GM12891 (cell line): ENCODE measurements around the gene CHRND.

Experiments used
- DNase-seq: peaks from one replicate; pipeline ENCODE4 v3.0.0; 2011; ENCODE audit warnings: low spot score; ENCODE audit not compliant: insufficient read length
- FAIRE-seq: peaks from 2 replicates; lab custom pipeline; 2011; peaks lifted over from hg19 to GRCh38; lab: Jason Lieb, UNC
- PAX5 ChIP-seq: IDR thresholded peaks from 2 replicates; pipeline ENCODE4 v1.6.1; 2011; ENCODE audit warnings: low read length, moderate library complexity, mild to moderate bottlenecking; ENCODE audit not compliant: insufficient read depth, severe bottlenecking
- POLR2A ChIP-seq: IDR thresholded peaks from 2 replicates; pipeline ENCODE4 v1.6.1; 2011; ENCODE audit warnings: low read depth, low read length, control low read depth
- POLR2AphosphoS5 ChIP-seq: IDR thresholded peaks from 2 replicates; pipeline ENCODE4 v1.6.1; 2011; ENCODE audit warnings: low read depth, low read length, control low read depth
- POU2F2 ChIP-seq: IDR thresholded peaks from 2 replicates; pipeline ENCODE4 v1.6.1; 2011; ENCODE audit warnings: low read depth, mild to moderate bottlenecking, control low read depth, low read length, moderate library complexity
- SPI1 ChIP-seq: IDR thresholded peaks from 2 replicates; pipeline ENCODE4 v1.6.1; 2011; ENCODE audit warnings: low read depth, low read length, control low read depth
- TAF1 ChIP-seq: IDR thresholded peaks from 2 replicates; pipeline ENCODE4 v1.6.1; 2011; ENCODE audit warnings: low read depth, low read length, control low read depth

The CHRND gene

DNA sequence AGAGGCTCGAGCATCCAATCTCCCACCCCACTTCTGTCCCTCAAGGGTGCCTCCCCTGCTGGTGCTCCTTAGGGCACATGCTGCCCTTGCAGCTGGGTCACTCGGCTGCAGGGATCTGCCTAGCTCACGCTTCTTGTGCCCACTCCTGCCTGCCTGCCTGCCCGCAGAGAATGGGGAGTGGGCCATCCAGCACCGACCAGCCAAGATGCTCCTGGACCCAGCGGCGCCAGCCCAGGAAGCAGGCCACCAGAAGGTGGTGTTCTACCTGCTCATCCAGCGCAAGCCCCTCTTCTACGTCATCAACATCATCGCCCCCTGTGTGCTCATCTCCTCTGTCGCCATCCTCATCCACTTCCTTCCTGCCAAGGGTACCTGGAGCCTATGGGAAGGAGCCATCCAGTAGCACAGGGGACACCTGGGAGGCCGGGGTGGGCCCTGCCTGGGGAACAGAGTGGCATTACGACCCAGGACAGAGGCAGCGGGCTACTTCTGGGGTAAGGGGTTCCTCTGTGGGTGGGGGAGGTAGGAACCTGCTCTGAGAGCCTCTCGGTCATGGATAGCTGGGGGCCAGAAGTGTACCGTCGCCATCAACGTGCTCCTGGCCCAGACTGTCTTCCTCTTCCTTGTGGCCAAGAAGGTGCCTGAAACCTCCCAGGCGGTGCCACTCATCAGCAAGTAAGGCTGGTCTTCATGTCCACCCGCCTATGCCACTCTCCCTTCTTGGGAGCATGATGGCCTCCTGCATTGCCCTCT is 16.9 kb downstream of the CHRND start:
- DNase-seq (no peak), FAIRE-seq (no peak)
- 0 out of 2 replicates have a peak, but pooled peaks have one; percentile 31 for TF ChIP-seq POLR2A
- no peak for TF ChIP-seq PAX5

- FAIRE-seq: no peak
- DNase-seq: no peak
- TF ChIP-seq TAF1 (no peak), POLR2A (no peak), PAX5 (no peak), POLR2AphosphoS5 (no peak), POU2F2 (no peak), SPI1 (no peak)
Observed at GRCh38 chr2:232543491-232543890, 17.5 kb downstream of the CHRND start.

- DNase-seq (no peak), FAIRE-seq (no peak)
- TF ChIP-seq POU2F2 (no peak), TAF1 (no peak), SPI1 (no peak), POLR2AphosphoS5 (no peak), PAX5 (no peak), POLR2A (no peak)
Observed at GRCh38 chr2:232543928-232544631, 18.1 kb downstream of the CHRND start.

DNA sequence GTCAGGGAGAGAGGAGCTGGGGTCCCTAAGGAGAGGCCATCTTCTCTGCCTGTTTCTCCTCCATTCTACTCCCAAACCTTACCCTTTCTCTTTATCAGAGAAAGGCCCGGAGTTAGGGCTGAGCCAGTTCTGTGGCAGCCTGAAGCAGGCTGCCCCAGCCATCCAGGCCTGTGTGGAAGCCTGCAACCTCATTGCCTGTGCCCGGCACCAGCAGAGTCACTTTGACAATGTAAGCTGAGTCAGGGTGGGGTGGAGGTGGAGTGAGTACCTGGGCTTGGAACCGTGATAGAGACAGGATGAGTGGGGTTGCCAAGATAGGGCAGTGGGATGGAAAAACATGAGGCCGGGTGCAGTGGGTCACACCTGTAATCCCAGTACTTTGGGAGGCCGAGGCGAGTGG is 18.7 kb downstream of the CHRND start:
- no peak for FAIRE-seq
- no peak for DNase-seq
- TF ChIP-seq POLR2AphosphoS5 (no peak), PAX5 (no peak), TAF1 (no peak), POU2F2 (no peak), SPI1 (no peak), POLR2A (no peak)

DNA sequence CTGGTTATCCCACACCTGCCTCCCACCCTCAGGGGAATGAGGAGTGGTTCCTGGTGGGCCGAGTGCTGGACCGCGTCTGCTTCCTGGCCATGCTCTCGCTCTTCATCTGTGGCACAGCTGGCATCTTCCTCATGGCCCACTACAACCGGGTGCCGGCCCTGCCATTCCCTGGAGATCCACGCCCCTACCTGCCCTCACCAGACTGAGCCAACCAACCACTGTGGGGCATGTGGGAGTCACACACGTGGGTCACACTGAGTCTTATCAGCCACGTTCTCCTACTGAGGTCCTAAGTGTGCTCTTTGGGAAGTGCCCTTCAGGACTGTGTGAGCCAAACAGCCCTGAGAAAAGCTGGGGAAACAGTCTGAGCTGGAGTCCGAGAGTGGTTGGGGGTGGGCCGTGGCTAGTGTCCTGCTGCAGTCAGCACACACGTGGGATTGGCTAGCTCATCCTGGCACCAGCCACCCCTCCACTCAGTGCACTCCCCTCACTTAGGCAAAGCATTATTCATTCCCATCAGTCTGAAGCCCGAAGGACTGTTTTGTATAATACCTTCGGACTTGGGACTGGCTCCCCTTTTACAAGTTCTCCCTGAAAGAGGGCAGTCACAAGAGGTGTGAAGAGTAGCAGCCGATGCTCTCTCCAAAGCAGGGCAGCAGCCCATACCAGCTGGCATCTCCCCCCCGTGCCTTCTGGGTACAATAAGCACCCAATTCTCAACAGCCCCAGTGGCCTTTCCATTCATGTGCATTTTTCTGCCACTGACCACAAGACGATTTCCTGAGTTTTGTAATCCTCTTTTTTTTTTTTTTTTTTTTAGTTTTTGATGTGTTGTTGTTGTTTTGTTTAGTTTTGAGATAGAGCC is 19.8 kb downstream of the CHRND start:
- DNase-seq: no peak
- no peak for FAIRE-seq
- TF ChIP-seq SPI1: no peak
- TF ChIP-seq POLR2A: no peak
- TF ChIP-seq PAX5: no peak
- TF ChIP-seq POU2F2: no peak
- TF ChIP-seq POLR2AphosphoS5: no peak
- TF ChIP-seq TAF1: no peak

DNA sequence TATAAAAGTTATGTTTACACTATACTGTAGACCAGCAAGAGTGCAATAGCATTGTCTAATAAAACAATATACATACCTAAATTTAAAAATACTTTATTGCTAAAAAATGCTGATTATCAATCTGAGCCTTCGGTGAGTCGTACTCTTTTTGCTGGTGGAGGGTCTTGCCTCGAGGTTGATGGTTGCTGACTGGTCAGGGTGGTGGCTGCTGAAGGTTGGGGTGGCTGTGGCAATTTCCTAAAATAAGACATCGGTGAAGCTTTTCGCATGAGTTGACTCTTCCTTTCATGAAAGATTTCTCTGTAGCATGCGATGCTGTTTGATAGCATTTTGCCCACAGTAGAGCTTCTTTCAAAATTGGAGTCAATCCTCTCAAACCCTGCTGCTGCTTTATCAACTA is 22.0 kb downstream of the CHRND start:
- DNase-seq: no peak
- no peak for TF ChIP-seq TAF1
- TF ChIP-seq POLR2AphosphoS5: no peak
- TF ChIP-seq SPI1: no peak
- TF ChIP-seq POU2F2: no peak
- TF ChIP-seq PAX5: no peak
- TF ChIP-seq POLR2A: no peak
- no peak for FAIRE-seq

DNA sequence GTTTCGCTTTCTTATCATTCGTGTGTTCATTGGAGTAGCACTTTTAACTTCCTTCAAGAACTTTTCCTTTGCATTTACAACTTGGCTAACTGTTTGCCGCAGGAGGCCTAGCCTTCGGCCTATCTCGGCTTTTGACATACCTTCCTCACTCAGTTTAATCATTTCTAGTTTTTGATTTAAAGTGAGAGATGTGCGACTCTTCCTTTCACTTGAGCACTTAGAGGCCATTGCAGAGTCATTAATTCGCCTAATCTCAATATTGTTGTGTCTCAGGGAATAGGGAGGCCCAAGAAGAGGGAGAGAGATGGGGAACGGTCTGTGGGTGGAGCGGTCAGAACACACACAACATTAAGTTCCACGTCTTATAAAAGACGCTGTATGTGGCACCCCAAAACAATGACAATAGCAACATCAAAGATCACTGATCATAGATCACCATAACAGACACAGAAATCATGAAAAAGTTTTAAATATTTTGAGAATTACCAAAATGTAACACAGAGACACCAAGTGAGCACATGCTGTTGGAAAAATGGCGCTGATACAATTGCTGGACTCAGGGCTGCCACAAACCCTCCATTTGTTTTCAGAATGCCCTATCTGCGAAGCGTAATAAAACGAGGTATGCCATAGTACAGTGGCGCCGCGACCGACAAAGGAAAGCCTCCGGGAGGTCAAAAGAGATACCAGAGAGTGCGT is 23.8 kb downstream of the CHRND start:
- TF ChIP-seq POU2F2: no peak
- no peak for FAIRE-seq
- no peak for DNase-seq

DNA sequence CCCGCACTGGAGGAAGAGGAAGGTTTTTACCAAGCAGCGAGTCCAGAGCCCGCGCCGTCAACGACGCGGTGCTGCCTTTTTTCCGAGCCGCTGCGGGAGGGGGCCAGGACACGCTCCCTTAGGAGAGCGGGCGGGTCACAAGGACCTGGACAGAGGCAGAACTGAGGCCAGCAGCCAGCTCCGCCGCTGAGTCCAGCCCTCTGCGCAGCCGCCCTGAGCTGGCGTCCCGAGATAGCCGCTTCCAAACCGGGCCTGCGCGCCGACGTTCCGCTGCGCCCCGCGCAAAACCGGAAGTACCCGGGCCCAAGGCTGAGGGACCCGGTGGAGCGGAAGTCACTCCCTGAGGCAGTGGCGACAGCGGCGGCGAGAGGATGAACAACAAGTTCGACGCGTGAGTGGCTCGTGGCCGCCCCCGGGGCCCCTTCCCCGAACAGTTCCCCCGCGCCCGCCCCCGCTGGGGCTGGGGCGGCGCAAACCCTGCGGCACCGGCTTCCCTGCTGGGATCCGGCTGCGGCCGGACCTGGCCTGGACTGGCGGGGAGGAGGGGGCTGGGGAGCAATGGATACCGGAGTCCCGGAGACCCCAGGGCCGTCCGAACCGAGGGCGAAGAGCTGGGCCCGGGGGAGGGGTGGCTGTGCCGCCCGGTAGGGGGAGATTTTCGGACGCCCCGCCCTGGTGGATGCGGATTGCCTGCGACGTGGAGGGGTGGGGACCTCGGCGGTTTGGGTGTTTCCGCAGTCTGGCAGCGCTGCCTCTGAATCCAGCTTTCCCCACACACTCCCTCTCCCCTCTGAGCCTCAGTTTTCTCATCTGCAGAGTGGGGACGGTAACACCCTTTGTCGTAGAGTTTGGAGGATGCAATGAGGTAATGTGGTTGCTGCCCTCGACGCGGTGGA is 24.6 kb downstream of the CHRND start, which contains the start of the genes EIF4E2 and TIGD1:
TSS of gene EIF4E2 (plus strand) at position 336 of the 896 bp plus-strand sequence. CDS start at position 372, 36 bp downstream.
TSS of gene TIGD1 (minus strand) at position 204 of the 896 bp plus-strand sequence. CDS start 675 bp downstream, outside the sequence.
- peak; percentile 74; the same call in 1 of the 2 replicates for TF ChIP-seq POU2F2
- TF ChIP-seq POLR2A: peak; percentile 90
- TF ChIP-seq SPI1: peak; percentile 60
- peak; percentile 87 for TF ChIP-seq TAF1
- TF ChIP-seq POLR2AphosphoS5: peak; percentile 88
- peak; percentile 8 for TF ChIP-seq PAX5
- DNase-seq (peak; percentile 99), FAIRE-seq (peak; percentile 85)

DNA sequence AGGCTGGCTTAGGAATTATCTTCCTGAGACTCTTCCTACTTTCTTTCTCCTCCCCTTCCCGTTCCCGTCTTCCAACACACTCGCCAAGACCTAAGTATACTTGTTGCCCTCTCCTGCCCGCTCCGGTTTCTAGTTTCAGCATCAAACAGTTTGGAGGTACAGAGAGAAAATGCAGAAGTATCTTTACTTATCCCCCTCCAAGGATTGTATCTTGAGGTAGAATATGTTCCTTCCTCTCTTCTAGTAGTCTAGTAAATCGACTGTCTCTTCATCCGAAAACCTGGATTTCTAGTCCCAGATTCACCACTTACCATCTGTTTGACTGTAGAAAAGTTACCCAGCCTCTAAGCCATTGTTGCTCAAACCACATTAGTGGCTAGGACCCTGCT is 25.3 kb downstream of the CHRND start:
- no peak for TF ChIP-seq TAF1
- TF ChIP-seq SPI1: no peak
- no peak for TF ChIP-seq PAX5
- no peak for TF ChIP-seq POLR2AphosphoS5
- no peak for TF ChIP-seq POU2F2
- no peak for TF ChIP-seq POLR2A
- no peak for DNase-seq

More for the DNA sequence above, 25.3 kb downstream of the CHRND start:
- no peak for FAIRE-seq
